ENCODE results near the gene ZNF655. TPM values are rescaled to one million over a fixed set of nuclear protein-coding genes. Genes with fewer than 3 reads are reported as not detected.
"Not testable (repeated sequence)": the region's sequence is repeated elsewhere in the genome, so short reads cannot be mapped to it uniquely, and the experiment has no call there.

The ZNF655 gene
- total RNA-seq, 2 experiments from 2014 or later, result 57.5 to 58.9 TPM

DNA sequence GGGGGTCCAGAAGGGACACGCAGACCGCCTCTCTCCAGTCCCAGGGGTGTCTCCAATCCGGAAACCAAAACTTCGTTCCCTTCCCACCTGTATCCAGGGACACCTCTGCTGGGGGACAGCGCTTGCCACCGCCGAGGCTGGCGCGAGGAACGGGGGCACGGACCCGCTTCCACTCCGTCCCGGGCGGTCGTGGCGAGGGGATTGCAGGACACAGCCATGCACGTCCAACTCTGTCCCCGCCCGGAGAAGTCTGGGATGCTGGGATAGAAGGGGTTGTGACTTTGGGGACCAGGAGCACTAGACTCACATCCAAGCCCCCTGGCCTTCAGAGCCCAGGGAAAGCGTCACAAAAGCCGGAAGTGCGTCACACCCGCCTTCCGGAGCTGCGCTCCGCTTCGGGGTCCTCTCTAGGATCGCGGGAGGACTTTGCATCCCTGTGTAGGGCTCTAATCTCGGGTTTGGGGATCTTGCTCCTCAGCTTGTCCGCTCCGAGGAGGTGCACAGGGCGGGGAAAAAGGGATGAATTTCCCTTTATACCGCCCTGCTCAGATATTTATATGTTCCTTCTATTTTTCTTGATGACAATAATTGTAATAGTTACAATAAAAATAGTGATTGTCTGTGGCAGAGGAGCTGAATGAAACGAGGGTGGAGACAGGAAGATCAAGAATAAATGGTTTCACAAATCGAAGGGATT is 6.5 kb upstream of the ZNF655 start, which contains the start of gene FAM200A:
TSS of gene FAM200A (minus strand) at position 348 of the 697 bp plus-strand sequence. CDS start 3,707 bp downstream, outside the sequence.
- Mint-ChIP-seq H3K36me3 (peaks cover 55% of the 10 kb centered on the region), H3K27me3 (no peaks in the 10 kb centered on the region), H3K9me3 (peaks cover 5% of the 10 kb centered on the region), H3K27ac (peak within 1 kb of the TSS; percentile 86), H3K4me3 (peak within 1 kb of the TSS; percentile 86), H3K4me1 (peaks cover 29% of the 10 kb centered on the region)
- peak; percentile 86 for DNase-seq

DNA sequence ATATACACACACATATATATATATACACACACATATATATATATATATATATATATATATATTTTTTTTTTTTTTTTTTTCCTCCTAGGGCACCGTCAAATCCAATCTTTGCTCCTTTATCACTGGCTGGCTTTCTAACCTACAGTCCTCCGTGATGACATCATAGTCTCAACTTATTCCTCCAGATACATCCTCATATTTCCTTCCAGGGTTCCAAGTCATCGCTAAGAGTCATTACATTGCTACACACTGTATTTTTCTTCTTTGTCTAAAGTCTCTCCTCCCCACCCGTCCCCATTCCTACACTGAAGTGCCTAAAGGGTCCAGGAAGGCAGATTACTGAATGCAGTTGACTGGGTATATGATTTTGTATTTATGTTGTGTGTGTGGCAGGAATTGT is 5.4 kb upstream of the ZNF655 start:
- Mint-ChIP-seq H3K27me3 (no peaks in the 10 kb centered on the region), H3K4me1 (peaks cover 34% of the 10 kb centered on the region), H3K36me3 (peaks cover 58% of the 10 kb centered on the region), H3K27ac (no peak overlapping the region), H3K4me3 (no peak overlapping the region), H3K9me3 (peaks cover 5% of the 10 kb centered on the region)
- no peak for DNase-seq

DNA sequence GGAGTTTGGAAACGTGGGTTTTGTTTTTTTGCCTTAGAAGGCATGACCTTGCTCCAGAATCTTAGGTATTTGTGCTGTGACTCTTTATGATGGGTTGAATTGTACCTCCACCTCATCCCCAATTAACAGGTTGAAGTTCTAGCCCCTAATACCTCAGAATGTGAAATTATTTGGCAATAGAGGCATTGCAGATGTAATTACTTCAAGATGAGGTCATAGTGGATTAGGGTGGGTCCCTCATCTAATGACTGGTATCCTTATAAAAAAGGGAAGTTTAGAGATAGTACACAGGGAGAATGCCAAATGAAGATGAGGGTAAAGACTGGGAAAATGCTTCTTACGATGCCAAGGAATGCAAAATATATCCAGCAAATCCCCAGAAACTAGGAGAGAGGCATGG is 3.5 kb upstream of the ZNF655 start:
- no peak overlapping the region for H3K27ac Mint-ChIP-seq
- H3K9me3 Mint-ChIP-seq, result no peaks in the 10 kb centered on the region
- H3K4me3 Mint-ChIP-seq, result no peak overlapping the region
- no peak for DNase-seq
- H3K36me3 Mint-ChIP-seq, result peaks cover 44% of the 10 kb centered on the region
- peaks cover 34% of the 10 kb centered on the region for H3K4me1 Mint-ChIP-seq
- H3K27me3 Mint-ChIP-seq, result no peaks in the 10 kb centered on the region

DNA sequence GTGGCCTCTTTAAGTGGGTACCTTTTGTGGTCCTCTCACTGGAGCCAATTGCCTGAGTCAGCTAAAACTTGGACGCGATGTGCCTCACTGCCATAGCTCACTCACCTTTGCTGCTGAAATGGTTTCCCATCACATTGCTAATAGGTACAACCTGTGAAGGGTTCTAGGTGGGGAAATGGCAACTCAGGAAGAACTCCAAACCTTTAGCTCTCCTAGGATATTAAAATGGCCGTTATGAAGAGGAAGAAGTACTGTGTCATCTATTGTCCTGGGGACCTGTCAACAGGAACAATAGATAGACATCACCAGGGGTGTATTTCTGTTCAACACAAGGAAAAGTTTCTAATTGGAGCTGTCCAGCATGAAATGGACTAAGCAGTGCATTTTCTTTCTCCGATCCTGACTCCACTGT is 1.2 kb upstream of the ZNF655 start:
- Mint-ChIP-seq H3K4me1 (peaks cover 47% of the 10 kb centered on the region), H3K4me3 (peak overlapping the region; percentile 98), H3K9me3 (no peaks in the 10 kb centered on the region), H3K36me3 (peaks cover 54% of the 10 kb centered on the region), H3K27ac (peak overlapping the region; percentile 98), H3K27me3 (no peaks in the 10 kb centered on the region)
- no peak for DNase-seq

DNA sequence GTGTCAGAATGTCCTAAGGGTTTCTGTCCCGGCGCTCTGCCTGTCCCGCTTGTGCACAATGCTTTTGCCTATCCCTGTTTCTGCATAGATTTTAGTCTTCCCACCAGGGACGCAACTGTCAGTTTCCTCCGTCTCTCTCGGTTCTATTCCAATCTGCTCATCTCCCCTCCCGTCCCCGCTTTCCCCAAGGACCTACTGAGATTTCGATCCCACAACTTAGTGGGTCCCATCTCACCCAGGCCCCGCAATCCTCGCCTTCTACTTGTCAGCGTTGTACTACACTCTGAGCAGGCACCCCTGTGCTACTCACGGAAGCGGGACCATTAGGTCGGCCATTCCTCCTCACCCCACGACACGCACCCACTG is 519 bp upstream of the ZNF655 start:
- Mint-ChIP-seq H3K27ac (peak overlapping the region; percentile 98), H3K4me1 (peaks cover 49% of the 10 kb centered on the region), H3K9me3 (no peaks in the 10 kb centered on the region), H3K4me3 (peak overlapping the region; percentile 98), H3K36me3 (peaks cover 60% of the 10 kb centered on the region), H3K27me3 (no peaks in the 10 kb centered on the region)
- no peak for DNase-seq

DNA sequence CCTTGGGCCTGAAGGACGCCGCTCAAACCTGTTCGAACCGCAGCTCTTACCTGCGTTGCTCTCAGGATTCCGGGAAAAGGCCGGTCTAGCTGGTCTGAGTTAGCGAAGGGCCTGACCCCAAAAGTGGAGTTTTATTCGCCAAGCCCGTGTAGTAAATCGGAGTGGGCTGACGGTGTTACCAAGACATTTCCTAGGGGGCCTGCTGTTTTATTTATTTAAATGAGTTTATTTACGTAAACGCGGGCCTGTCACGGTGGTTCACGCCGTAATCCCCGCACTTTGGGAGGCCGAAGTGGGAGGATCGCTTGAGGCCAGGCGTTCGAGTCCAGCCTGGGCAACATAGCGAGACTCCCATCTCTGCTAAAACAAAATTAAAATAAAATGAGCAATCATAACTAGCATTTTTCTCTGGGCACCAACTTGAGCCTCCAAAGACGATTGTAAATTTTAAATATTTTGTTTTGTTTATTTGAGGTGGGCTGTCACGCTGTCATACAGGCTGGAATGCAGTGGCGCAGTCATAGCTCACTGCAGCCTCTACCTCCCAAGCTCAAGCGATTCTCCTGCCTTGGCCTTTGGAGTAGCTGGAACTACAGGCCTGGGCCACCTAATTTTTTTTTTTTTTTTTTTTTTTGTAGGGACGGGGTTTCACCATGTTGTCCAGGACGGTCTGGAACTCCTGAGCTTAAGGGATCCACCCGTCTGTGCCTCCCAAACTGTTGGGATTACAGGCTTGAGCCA is 903 bp downstream of the ZNF655 start:
- Mint-ChIP-seq H3K27me3 (no peaks in the 10 kb centered on the region), H3K4me1 (peaks cover 57% of the 10 kb centered on the region), H3K9me3 (no peaks in the 10 kb centered on the region), H3K36me3 (peaks cover 58% of the 10 kb centered on the region), H3K4me3 (peak overlapping the region; percentile 98), H3K27ac (peak overlapping the region; percentile 98)
- DNase-seq, result no peak

DNA sequence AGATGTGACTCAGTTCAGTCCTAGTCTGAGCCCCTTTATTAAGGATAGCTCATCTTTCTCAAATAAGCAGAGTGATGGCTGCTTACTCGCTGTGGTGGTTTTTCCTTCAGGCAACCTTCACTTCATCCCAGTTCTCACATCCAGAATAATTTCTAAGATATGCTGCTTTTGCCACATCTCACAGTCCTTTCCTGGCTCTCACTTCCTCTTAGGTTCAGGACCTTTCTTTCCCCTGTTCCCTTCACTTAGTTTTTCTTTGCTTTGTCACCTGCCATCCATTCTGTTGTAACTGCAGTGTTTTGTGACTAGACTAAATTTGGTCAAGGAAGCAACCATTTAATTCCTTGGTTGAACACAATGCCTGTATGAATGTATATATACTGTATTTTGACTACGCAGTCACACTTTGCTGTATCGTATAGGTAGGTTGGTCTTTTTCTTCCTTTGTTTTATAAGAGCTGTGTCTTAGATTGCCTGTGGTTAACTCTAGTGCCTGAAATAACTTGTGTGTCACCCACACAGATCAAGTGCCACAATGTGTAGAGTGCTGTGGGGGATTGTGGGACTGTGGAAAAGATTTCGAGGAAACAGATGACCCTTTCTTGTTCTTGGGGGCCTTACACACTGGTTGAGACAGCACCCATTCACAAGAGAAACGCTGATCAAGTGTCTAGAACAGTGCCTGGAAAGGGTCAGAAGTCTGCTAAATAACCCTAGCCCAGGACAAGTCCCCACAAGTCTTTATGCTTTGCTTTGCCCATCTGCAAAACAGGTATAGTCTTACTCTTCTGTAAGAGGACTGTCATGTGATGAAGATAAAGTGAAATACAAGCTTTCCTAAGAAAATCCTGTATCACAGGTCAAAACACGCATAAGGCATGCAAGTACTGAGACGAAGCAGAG is 2.6 kb downstream of the ZNF655 start:
- Mint-ChIP-seq H3K4me1 (peaks cover 53% of the 10 kb centered on the region), H3K4me3 (peak overlapping the region; percentile 98), H3K9me3 (no peaks in the 10 kb centered on the region), H3K36me3 (peaks cover 56% of the 10 kb centered on the region), H3K27ac (peak overlapping the region; percentile 54), H3K27me3 (no peaks in the 10 kb centered on the region)
- no peak for DNase-seq

DNA sequence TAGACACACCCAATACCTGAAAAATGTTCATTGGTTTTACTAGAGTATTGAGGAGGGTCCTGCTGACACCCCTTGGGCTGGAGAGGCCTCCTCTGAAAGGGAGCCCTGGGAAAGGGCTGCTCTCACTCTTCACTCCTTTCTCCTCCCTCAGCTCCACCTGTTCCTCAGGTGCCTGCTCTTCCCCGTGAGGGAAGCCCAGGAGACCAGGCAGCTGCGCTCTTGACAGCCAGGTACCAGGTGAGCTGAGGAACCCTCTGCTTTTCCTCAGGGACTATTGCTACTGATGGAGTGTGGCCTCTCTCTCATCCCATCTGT is 3.3 kb downstream of the ZNF655 start:
- Mint-ChIP-seq H3K27me3 (no peaks in the 10 kb centered on the region), H3K36me3 (peaks cover 56% of the 10 kb centered on the region), H3K4me1 (peaks cover 54% of the 10 kb centered on the region), H3K4me3 (no peak overlapping the region), H3K27ac (peak overlapping the region; percentile 86), H3K9me3 (no peaks in the 10 kb centered on the region)
- DNase-seq, result no peak

DNA sequence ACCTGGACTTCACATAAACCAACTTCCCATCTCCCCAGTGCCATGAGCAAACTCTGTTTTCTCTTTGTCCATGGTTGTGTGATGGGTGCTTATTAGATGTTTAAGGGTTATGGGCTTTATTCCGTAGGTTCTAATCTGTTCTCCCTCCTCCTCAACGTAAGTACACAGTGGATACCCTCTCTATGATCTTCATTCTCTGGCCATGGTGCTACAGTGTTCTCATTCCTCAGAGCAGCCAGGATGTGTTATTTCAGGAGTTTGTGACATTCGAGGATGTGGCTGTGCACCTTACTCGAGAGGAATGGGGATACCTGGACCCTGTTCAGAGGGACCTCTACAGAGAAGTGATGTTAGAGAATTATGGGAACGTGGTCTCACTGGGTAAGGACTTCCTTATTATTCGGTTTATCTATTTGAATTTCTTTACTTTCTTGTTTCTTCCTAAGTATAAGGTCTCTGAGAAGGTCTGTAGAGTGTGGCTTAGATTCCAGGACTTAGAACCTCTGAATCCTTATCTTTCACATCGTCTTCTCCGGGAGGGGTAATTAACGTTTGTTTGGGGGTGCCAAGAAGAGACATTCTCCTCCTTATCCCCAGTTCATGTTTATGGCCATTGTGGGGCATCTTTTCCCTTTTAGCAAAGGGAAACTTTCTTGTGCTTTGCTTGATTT is 3.8 kb downstream of the ZNF655 start:
- H3K4me1 Mint-ChIP-seq, result peaks cover 49% of the 10 kb centered on the region
- peak overlapping the region; percentile 86 for H3K27ac Mint-ChIP-seq
- no peak overlapping the region for H3K4me3 Mint-ChIP-seq
- DNase-seq, result no peak
- no peaks in the 10 kb centered on the region for H3K9me3 Mint-ChIP-seq
- no peaks in the 10 kb centered on the region for H3K27me3 Mint-ChIP-seq
- peaks cover 51% of the 10 kb centered on the region for H3K36me3 Mint-ChIP-seq

DNA sequence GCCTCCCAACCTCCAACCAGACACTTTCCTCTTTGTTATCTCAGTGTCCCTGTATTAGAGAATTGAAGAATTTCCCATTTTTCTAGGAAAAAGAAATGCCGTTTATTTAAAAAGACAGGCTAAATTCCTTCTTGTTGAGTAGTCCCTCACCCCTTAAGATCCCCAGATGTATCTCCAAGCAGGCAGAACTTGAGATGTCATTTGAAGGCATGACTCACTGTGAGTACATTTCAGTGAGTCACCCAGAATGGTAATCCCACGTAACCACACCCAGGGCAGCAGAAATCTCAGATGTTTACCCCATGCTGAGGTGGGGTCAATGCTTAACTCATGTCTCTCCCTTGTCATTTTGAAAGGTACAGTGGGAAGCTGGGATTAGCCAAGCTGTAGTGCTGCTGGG is 4.4 kb downstream of the ZNF655 start:
- no peaks in the 10 kb centered on the region for H3K9me3 Mint-ChIP-seq
- H3K36me3 Mint-ChIP-seq, result peaks cover 46% of the 10 kb centered on the region
- peaks cover 46% of the 10 kb centered on the region for H3K4me1 Mint-ChIP-seq
- no peaks in the 10 kb centered on the region for H3K27me3 Mint-ChIP-seq
- no peak overlapping the region for H3K4me3 Mint-ChIP-seq
- peak overlapping the region; percentile 86 for H3K27ac Mint-ChIP-seq
- peak; percentile 48 for DNase-seq

DNA sequence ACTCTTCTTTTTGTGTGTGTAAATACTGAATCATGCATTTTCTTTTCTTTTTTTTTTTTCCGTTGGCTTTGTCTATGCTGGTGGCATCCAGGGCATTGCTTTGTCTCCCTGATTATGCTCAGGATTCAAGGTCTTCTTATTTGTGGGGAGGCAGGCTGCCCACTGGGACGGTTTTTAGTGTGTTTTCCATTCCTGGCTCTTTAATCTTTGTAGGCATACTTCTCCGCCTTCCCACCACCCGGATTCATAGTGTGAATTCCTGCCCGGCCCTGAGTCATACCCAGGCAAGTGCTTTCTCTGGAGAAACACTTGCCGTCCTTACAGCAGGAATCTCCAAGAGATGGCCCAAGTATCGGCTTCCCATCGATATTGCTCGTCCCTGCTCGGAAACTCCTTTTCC is 5.2 kb downstream of the ZNF655 start:
- H3K9me3 Mint-ChIP-seq, result no peaks in the 10 kb centered on the region
- peaks cover 43% of the 10 kb centered on the region for H3K36me3 Mint-ChIP-seq

DNA sequence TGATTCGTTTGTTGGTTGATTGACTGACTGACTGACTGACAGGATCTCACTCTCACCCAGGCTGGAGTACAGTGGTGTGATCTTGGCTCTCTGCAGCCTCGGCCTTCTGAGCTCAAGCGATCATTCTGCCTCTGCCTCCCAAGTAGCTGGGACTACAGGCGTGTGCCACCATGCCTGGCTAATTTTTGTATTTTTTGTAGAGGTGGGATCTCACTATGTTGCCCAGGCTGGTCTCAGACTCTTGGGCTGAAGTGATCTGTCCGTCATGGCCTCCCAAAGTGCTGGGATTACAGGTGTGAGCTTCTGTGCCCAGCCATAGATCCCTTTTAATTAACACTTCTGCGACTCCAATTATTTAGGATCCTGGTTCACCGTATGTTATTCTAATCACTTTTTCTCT is 10.3 kb downstream of the ZNF655 start:
- peaks cover 43% of the 10 kb centered on the region for H3K36me3 Mint-ChIP-seq
- DNase-seq, H3K27me3 Mint-ChIP-seq, H3K9me3 Mint-ChIP-seq, H3K4me3 Mint-ChIP-seq, H3K27ac Mint-ChIP-seq: not testable (repeated sequence)
- peaks cover 11% of the 10 kb centered on the region for H3K4me1 Mint-ChIP-seq

More for the DNA sequence above, 5.2 kb downstream of the ZNF655 start:
- peak overlapping the region; percentile 73 for H3K27ac Mint-ChIP-seq
- no peak overlapping the region for H3K4me3 Mint-ChIP-seq
- no peaks in the 10 kb centered on the region for H3K27me3 Mint-ChIP-seq
- DNase-seq, result no peak
- peaks cover 46% of the 10 kb centered on the region for H3K4me1 Mint-ChIP-seq

DNA sequence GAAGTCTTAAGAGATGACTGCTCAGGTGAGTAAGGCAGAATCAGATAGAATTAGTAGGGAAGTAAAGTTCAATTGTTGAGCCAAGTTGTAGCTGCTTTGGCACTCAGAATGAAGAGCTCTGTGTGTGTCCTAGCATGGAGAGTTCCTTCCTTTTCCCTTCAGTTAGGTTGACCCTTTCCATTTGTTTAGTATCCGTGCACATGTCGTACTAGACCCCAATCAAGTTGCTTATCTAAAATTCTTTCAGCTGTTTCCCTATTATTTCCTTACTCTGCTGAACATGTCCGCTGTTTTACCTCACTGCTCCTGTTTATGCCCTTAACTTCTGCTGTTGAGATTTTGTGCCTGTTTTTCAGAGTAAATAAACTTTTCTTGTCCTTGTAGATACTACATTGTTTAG is 13.3 kb downstream of the ZNF655 start:
- H3K27me3 Mint-ChIP-seq, result no peaks in the 10 kb centered on the region
- no peaks in the 10 kb centered on the region for H3K4me1 Mint-ChIP-seq
- peaks cover 28% of the 10 kb centered on the region for H3K36me3 Mint-ChIP-seq
- DNase-seq, result no peak
- no peak overlapping the region for H3K4me3 Mint-ChIP-seq
- no peaks in the 10 kb centered on the region for H3K9me3 Mint-ChIP-seq
- H3K27ac Mint-ChIP-seq, result no peak overlapping the region

DNA sequence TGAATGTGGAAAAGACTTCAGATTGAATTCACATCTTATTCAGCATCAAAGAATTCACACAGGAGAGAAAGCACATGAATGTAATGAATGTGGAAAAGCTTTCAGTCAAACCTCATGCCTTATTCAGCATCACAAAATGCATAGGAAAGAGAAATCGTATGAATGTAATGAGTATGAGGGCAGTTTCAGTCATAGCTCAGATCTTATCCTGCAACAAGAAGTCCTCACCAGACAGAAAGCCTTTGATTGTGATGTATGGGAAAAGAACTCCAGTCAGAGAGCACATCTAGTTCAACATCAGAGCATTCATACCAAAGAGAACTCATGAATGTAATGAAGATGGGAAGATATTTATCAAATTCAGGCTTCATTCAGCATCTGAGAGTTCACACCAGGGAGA is 14.8 kb downstream of the ZNF655 start:
- Mint-ChIP-seq H3K4me3 (no peak overlapping the region), H3K9me3 (no peaks in the 10 kb centered on the region), H3K27me3 (no peaks in the 10 kb centered on the region), H3K4me1 (no peaks in the 10 kb centered on the region), H3K36me3 (peaks cover 28% of the 10 kb centered on the region), H3K27ac (no peak overlapping the region)
- no peak for DNase-seq

DNA sequence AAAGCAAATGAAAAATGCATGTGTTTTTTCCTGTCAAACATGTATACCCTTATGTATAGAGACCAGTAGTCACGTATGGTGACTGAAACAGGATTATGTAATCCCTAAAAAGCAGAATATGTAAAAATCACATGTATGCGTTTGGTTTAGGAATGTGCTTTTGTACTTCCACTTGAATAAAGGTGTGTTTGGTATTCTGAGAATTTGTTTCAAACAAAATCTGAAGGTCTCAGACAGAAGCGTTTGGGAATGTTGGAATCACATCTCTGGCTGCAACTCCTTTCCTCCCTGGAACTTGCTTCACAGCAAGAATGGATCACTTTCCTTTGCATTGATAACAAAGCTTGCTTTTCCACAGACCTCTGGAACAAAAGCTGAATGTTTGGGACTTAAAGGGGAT is 17.8 kb downstream of the ZNF655 start:
- H3K4me1 Mint-ChIP-seq, result peaks cover 13% of the 10 kb centered on the region
- no peaks in the 10 kb centered on the region for H3K9me3 Mint-ChIP-seq
- H3K27ac Mint-ChIP-seq, result no peak overlapping the region
- no peak overlapping the region for H3K4me3 Mint-ChIP-seq
- no peak for DNase-seq
- H3K36me3 Mint-ChIP-seq, result peaks cover 26% of the 10 kb centered on the region
- no peaks in the 10 kb centered on the region for H3K27me3 Mint-ChIP-seq
